PC-3 (cell line): ENCODE results near the gene CORO1C. TPM values are rescaled to one million over a fixed set of nuclear protein-coding genes. Genes with fewer than 3 reads are reported as not detected.

Experiments used
- ATAC-seq: fragments of 200-7000 bp; cut with Tn5 transposase; 2 replicates; pipeline ENCODE4 v1.9.1; 2020; ENCODE audit warnings: mild to moderate bottlenecking, moderate library complexity
- BruUV-seq: library from RNA; stranded (reverse); fragments of 400-500 nt; replicated peaks from 2 replicates; lab custom pipeline; 2021; lab: Mats Ljungman, UMichigan
- CTCF ChIA-PET: fragments of 300-600 bp; sonication (Branson Sonifier 250); formaldehyde crosslinking; loops from one replicate; lab custom pipeline; 2022; ENCODE audit warnings: antibody characterized with exemption; lab: Charles Lee
- POLR2A ChIA-PET: fragments of 300-600 bp; sonication (Branson Sonifier 250); formaldehyde crosslinking; loops from one replicate; lab custom pipeline; 2022; ENCODE audit warnings: antibody characterized with exemption; ENCODE audit not compliant: unreplicated experiment; lab: Charles Lee
- DNase-seq: peaks from one replicate; pipeline ENCODE4 v3.0.0-alpha.2; 2015
- H2AFZ ChIP-seq: fragments of 300-600 bp; sonication (generic); 2 replicates; pipeline ENCODE4 v1.6.0; 2016; ENCODE audit warnings: antibody characterized with exemption, low read length
- H3F3A ChIP-seq: fragments of 300-600 bp; sonication (generic); one replicate; pipeline ENCODE4 v1.6.0; 2017; ENCODE audit warnings: antibody characterized with exemption, low read length, control low read depth, mild to moderate bottlenecking; ENCODE audit not compliant: unreplicated experiment
- H3K27ac ChIP-seq: fragments of 300-600 bp; sonication (generic); 2 replicates; pipeline ENCODE4 v1.5.1; 2016; ENCODE audit warnings: mild to moderate bottlenecking, low read length
- H3K27me3 ChIP-seq: fragments of 300-600 bp; sonication (generic); 2 replicates; pipeline ENCODE4 v1.6.1; 2016; ENCODE audit warnings: low read length, mixed read lengths
- H3K36me3 ChIP-seq: fragments of 300-600 bp; sonication (generic); 2 replicates; pipeline ENCODE4 v1.6.1; 2016; ENCODE audit warnings: low read depth, mixed run types, low read length, mixed read lengths
- H3K4me1 ChIP-seq: fragments of 300-600 bp; sonication (generic); 2 replicates; pipeline ENCODE4 v1.5.1; 2016; ENCODE audit warnings: low read length; ENCODE audit not compliant: insufficient read depth
- H3K4me2 ChIP-seq: fragments of 300-600 bp; sonication (generic); 2 replicates; pipeline ENCODE4 v1.6.0; 2016; ENCODE audit warnings: low read length
- H3K4me3 ChIP-seq: fragments of 300-600 bp; sonication (generic); 2 replicates; pipeline ENCODE4 v1.5.1; 2016; ENCODE audit warnings: mild to moderate bottlenecking, low read length, mixed read lengths
- H3K79me2 ChIP-seq: fragments of 300-600 bp; sonication (generic); 2 replicates; pipeline ENCODE4 v1.6.1; 2017; ENCODE audit warnings: low read length, mixed read lengths
- H3K9ac ChIP-seq: fragments of 300-600 bp; sonication (generic); 2 replicates; pipeline ENCODE4 v1.6.0; 2016; ENCODE audit warnings: mild to moderate bottlenecking, low read length
- H3K9me2 ChIP-seq: fragments of 300-600 bp; sonication (generic); replicated peaks from 2 replicates; pipeline ENCODE4 v1.6.1; 2016; ENCODE audit warnings: mixed run types, low read length, mixed read lengths
- H3K9me3 ChIP-seq: fragments of 300-600 bp; sonication (generic); 2 replicates; pipeline ENCODE4 v1.6.1; 2016; ENCODE audit warnings: low read length, mixed read lengths
- H4K20me1 ChIP-seq: fragments of 300-600 bp; sonication (generic); 2 replicates; pipeline ENCODE4 v1.6.1; 2016; ENCODE audit warnings: low read length, mixed read lengths
- CTCF ChIP-seq: fragments of 300-600 bp; sonication (generic); conservative IDR thresholded peaks from 2 replicates; pipeline ENCODE4 v1.5.1; 2017; ENCODE audit warnings: antibody characterized with exemption, low read depth, mild to moderate bottlenecking, low read length
- EZH2 ChIP-seq: fragments of 300-600 bp; sonication (generic); IDR thresholded peaks from one replicate; pipeline ENCODE4 v1.6.1; 2017; ENCODE audit warnings: antibody characterized with exemption, mild to moderate bottlenecking, low read length; ENCODE audit not compliant: unreplicated experiment
- EZH2phosphoT487 ChIP-seq: fragments of 300-600 bp; sonication (generic); IDR thresholded peaks from 2 replicates; pipeline ENCODE4 v1.6.1; 2018; ENCODE audit warnings: mild to moderate bottlenecking, antibody characterized with exemption, low read length, borderline replicate concordance
- intact Hi-C: fragments of 100-400 bp; cut with micrococcal nuclease; formaldehyde crosslinking; loops from 2 replicates; pipeline ENCODE4 v1.9.0; 2023
- total RNA-seq: library from RNA; depleted of rRNA; stranded (reverse); fragments of >200 nt; gene quantifications from 2 replicates; pipeline ENCODE4 v1.2.3, GENCODE V29; 2014

CORO1C gene
- total RNA-seq, 1 experiment from 2014 or later = 179 TPM

- Histone ChIP-seq H3K9ac (no peak overlapping the region), H3F3A (no peaks in the 10 kb centered on the region), H3K4me1 (no peaks in the 10 kb centered on the region), H3K4me2 (no peak overlapping the region), H3K4me3 (no peak overlapping the region), H3K27ac (no peak overlapping the region), H3K9me3 (no peaks in the 10 kb centered on the region), H3K36me3 (peaks cover 20% of the 10 kb centered on the region), H3K9me2 (no peaks in the 10 kb centered on the region), H4K20me1 (peaks cover 56% of the 10 kb centered on the region), H3K27me3 (no peaks in the 10 kb centered on the region), H3K79me2 (peaks cover 100% of the 10 kb centered on the region), H2AFZ (no peak overlapping the region)
- ChIA-PET POLR2A (no interaction called here), CTCF (no interaction called here)
- intact Hi-C loops = no loop called here
- DNase-seq (no peak), ATAC-seq (no peak)
- TF ChIP-seq EZH2phosphoT487 (no peak), CTCF (no peak), EZH2 (no peak)
- no TSS peak for BruUV-seq
These were observed 19.0 kb downstream of the CORO1C start for GRCh38 chr12:108712165-108712924.

GRCh38 chr12:108711489-108712164 lies 19.7 kb downstream of the CORO1C start:
- POLR2A ChIA-PET = interaction anchor here (0.7 kb wide), 1 partner anchor 39 kb away, joined by 3 read pairs; no protein-coding TSS in a partner anchor
- no peaks in the 10 kb centered on the region for H3F3A ChIP-seq

More at GRCh38 chr12:108711489-108712164, 19.7 kb downstream of the CORO1C start:
- H3K4me1 ChIP-seq = no peaks in the 10 kb centered on the region
- H2AFZ ChIP-seq = no peak overlapping the region
- intact Hi-C loops = no loop called here
- H3K27ac ChIP-seq = no peak overlapping the region
- peaks cover 56% of the 10 kb centered on the region for H4K20me1 ChIP-seq
- CTCF ChIA-PET = no interaction called here
- H3K4me2 ChIP-seq = no peak overlapping the region
- H3K36me3 ChIP-seq = peaks cover 16% of the 10 kb centered on the region
- H3K27me3 ChIP-seq = no peaks in the 10 kb centered on the region
- no peak overlapping the region for H3K4me3 ChIP-seq
- ATAC-seq (no peak), DNase-seq (no peak)
- no peaks in the 10 kb centered on the region for H3K9me3 ChIP-seq
- TF ChIP-seq EZH2 = no peak
- TF ChIP-seq CTCF = no peak
- TF ChIP-seq EZH2phosphoT487 = no peak
- H3K9me2 ChIP-seq = no peaks in the 10 kb centered on the region
- BruUV-seq = no TSS peak
- H3K9ac ChIP-seq = no peak overlapping the region
- H3K79me2 ChIP-seq = peaks cover 100% of the 10 kb centered on the region
